H54 (cell line): ENCODE measurements around the gene PATZ1.
A peak's percentile ranks its signal among the peaks of the same experiment; 100 is the strongest.
"Not testable (repeated sequence)": the region's sequence is repeated elsewhere in the genome, so short reads cannot be mapped to it uniquely, and the experiment has no call there.

Source experiments
- DNase-seq: peaks from one replicate; pipeline ENCODE4 v3.0.0; 2011; ENCODE audit warnings: low spot score, mixed read lengths; ENCODE audit not compliant: insufficient read length
- FAIRE-seq: peaks from 3 replicates; lab custom pipeline; 2011; peaks lifted over from hg19 to GRCh38; lab: Jason Lieb, UNC
- POLR2A ChIP-seq: IDR thresholded peaks from 2 replicates; pipeline ENCODE4 v1.6.1; 2011; ENCODE audit warnings: low read depth, mild to moderate bottlenecking, low read length

PATZ1 gene

DNA sequence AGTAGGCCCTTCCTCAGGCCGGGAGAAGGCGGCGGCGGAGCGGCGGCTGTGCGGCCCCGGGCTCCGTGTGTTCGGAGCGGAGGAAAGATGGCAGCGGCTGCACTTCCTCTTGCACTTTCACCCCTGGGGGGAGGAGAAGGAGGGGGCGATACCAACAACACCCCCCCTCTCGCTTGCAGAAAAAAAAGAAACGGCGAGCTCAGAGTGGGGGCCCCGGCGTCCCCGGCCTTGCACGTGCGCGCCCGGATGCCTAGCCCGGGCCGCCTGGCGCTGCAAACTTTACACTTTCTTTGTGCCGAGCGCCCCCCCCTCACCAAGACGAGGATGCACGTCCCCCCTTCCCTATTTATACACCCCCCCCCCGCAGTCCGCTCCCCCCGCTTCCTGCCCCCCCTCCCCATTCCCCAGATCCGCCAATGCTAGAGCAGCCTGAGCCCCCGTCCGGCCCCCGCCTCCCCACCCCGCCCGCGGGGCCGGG is at the start of gene PATZ1:
TSS of gene PATZ1 (minus strand) at position 92 of the 478 bp plus-strand sequence. CDS start 744 bp downstream, outside the sequence.
- DNase-seq (peak; percentile 42), FAIRE-seq (no peak)

DNA sequence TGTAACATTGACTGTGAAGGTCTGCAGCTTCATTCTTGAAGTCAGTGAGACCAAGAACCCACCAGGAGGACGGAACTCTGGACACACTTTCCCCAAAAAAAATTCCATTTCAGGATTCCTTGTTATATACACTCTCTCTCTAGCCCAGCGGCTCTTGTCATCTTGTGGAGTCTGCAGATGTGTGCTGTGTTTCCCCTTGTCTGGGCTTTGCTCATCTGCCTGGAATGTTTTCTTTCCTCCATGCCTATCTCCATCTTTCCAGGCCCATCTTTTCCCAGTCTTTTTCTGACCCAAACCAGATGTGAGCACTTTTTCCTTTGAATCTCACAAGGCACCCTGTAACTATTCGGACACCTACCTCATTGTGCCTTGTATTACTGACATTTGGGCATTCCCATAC is 48.2 kb upstream of the PATZ1 start:
- FAIRE-seq (no peak), DNase-seq (no peak)
- TF ChIP-seq POLR2A: no peak

More for the DNA sequence above, at the start of gene PATZ1:
- TF ChIP-seq POLR2A: no peak

- DNase-seq (no peak), FAIRE-seq (no peak)
- TF ChIP-seq POLR2A: no peak
These were observed 47.7 kb upstream of the PATZ1 start for GRCh38 chr22:31393893-31394292.

- not testable (repeated sequence) for FAIRE-seq, DNase-seq
These were observed 32.5 kb upstream of the PATZ1 start for GRCh38 chr22:31378651-31379050.

DNA sequence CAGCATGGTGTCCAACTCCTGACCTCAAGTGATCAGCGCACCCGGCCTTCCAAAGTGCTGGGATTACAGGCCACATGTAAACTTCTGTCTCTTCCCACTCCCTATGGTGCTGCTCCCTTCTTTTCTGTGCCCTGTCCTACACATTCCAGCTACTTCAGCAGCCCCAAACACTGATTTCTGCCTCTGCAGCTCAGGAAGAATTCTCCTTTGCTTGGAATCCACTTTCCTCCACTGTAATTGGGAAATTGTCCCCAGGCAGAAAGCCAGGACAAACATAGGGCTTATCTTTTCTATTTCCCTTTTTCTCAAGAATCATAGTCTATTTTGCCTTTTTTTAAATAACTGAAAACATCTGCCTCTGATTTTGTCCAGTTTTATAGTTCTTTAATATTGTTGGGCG is 32.0 kb upstream of the PATZ1 start:
- FAIRE-seq (no peak), DNase-seq (no peak)
- TF ChIP-seq POLR2A: no peak

- no peak for TF ChIP-seq POLR2A
- FAIRE-seq: no peak
- DNase-seq: no peak
These were observed 31.5 kb upstream of the PATZ1 start for GRCh38 chr22:31377612-31378011.

- TF ChIP-seq POLR2A: no peak
- FAIRE-seq (no peak), DNase-seq (no peak)
These were observed 21.3 kb upstream of the PATZ1 start for GRCh38 chr22:31367426-31367825.

DNA sequence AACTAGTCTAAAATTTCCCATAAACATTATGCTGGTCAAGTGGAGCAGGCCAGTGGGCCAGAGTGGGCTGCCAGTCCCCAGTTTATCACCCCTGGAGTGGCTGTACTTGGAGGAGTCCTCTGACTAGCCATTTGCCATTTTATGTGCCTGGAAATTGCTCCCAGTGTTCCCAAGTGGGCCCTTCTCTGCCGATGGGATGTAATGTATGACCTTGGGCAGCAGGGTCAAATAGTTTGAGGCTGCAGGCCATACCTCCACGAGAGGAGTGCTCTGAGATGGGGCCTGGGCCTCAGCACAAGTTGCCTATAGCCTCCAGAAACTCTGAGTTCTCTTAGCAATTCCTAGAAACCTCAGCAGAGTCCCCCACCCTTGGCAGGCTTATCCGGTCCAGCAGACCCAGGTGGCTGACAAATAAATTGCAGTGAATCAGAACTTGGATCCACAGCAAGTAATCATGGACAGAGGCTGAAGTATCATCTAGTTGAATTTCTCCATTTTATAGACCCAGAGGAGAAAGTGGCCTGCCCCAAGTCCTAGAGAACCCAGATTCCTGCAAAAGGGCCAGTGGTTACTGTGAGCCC is 17.8 kb upstream of the PATZ1 start:
- FAIRE-seq (no peak), DNase-seq (no peak)

GRCh38 chr22:31361743-31362142 is 15.6 kb upstream of the PATZ1 start:
- no peak for TF ChIP-seq POLR2A
- FAIRE-seq: no peak

More for the DNA sequence above, 17.8 kb upstream of the PATZ1 start:
- TF ChIP-seq POLR2A: no peak

DNA sequence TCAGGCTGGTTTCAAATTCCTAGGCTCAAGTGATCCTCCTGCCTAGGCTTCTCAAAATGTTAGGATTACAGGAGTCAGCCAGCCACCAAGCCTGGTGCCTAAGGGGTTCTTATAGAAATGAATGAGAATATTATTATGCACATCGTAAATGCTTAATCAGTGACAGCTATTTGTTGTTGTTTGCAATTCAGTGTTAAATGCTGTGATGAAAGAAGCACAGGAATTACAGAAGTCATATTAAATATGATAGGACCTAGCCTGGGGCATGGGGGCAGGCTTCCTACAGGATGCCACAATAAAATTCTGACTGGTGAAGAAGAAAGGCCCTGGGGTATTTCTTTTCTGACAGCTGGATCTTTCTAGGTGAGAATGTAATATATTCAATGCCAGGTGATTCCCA is 13.9 kb upstream of the PATZ1 start:
- FAIRE-seq: no peak
- no peak for TF ChIP-seq POLR2A
- DNase-seq: no peak

More at GRCh38 chr22:31361743-31362142, 15.6 kb upstream of the PATZ1 start:
- no peak for DNase-seq

GRCh38 chr22:31354515-31354914 is 8.4 kb upstream of the PATZ1 start:
- FAIRE-seq (no peak), DNase-seq (no peak)
- no peak for TF ChIP-seq POLR2A

GRCh38 chr22:31350410-31350863 is 4.3 kb upstream of the PATZ1 start:
- FAIRE-seq: no peak
- no peak for TF ChIP-seq POLR2A
- no peak for DNase-seq

DNA sequence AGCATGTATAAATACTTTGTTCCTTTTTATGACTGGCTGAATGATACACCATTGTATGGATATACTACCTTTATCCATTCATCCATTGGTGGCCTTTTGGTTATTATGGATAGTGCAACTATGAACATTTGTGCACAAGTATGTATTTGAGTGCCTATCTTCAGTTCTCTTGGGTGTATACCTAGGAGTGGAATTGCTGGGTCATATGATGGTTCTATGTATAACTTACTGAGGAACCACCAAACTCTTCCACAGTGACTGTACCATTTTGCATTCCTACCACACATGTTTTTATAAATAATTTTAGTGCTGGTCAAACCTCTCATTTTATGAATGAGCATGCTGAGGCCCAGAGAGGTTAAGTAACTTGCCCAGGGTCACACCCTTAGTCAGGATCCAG is 3.8 kb upstream of the PATZ1 start:
- no peak for TF ChIP-seq POLR2A
- no peak for FAIRE-seq
- no peak for DNase-seq

DNA sequence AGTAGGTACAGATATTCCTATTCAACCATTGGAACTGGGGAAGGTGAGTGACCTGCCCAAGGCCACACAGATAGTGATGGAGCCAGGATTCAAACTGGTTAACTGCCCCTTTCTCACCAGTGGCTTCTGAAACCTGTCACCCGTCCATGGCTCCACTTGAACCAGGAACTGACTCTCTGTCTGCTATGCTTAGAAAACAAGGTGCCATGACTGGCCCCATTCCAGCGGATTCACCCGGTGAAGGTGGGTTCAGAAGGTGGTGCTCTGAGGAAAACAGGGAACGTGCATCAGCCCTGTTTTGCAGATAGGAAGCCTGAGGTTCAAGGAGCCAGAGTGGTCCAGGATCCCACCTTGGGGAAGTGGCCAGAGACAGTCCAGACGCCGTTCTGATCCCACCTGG is 2.6 kb upstream of the PATZ1 start:
- no peak for TF ChIP-seq POLR2A
- DNase-seq (no peak), FAIRE-seq (no peak)

DNA sequence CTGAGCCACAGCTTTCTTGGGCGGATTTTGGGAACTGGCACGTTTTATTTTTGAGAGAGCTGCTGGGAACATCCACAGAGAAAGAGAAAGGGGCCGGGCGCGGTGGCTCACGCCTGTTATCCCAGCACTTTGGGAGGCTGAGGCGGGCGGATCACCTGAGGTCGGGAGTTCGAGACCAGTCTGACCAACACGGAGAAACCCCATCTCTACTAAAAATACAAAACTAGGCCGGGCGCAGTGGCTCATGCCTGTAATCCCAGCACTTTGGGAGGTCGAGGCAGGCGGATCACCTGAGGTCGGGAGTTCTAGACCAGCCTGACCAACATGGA is 1.8 kb upstream of the PATZ1 start:
- FAIRE-seq, DNase-seq: not testable (repeated sequence)
